SK-N-DZ (cell line): ENCODE results near the gene ZFPM1.
A peak's percentile ranks its signal among the peaks of the same experiment; 100 is the strongest.
"Not testable (repeated sequence)": the region's sequence is repeated elsewhere in the genome, so short reads cannot be mapped to it uniquely, and the experiment has no call there.

ENCODE experiments used
- DNase-seq: peaks from one replicate; pipeline ENCODE4 v3.0.0-alpha.2; 2015; ENCODE audit warnings: low spot score

Gene ZFPM1

DNA sequence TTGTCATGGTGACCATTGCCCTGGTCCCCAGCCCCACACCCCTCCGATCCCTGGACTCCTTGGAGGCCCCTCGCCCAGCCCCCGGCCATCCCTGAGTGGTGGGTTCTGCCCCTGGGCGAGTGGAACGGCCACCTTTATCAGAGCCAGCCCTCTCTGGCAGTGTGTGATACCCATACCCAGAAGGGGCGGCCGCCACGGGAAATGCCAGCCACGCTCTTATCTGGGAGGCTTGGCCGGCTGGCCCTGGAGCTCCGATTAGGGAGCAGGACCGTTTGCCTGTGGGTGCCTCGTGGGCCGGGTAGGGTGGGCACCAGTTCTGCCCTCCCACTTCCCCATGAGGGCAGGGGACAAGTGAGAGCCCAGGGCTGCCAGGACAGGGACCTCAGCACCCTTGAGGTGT, 58.8 kb downstream of the ZFPM1 start:
- DNase-seq = no peak

GRCh38 chr16:88512728-88513696, 59.9 kb downstream of the ZFPM1 start:
- peak; percentile 84 for DNase-seq

GRCh38 chr16:88514070-88514469, 61.0 kb downstream of the ZFPM1 start:
- no peak for DNase-seq

DNA sequence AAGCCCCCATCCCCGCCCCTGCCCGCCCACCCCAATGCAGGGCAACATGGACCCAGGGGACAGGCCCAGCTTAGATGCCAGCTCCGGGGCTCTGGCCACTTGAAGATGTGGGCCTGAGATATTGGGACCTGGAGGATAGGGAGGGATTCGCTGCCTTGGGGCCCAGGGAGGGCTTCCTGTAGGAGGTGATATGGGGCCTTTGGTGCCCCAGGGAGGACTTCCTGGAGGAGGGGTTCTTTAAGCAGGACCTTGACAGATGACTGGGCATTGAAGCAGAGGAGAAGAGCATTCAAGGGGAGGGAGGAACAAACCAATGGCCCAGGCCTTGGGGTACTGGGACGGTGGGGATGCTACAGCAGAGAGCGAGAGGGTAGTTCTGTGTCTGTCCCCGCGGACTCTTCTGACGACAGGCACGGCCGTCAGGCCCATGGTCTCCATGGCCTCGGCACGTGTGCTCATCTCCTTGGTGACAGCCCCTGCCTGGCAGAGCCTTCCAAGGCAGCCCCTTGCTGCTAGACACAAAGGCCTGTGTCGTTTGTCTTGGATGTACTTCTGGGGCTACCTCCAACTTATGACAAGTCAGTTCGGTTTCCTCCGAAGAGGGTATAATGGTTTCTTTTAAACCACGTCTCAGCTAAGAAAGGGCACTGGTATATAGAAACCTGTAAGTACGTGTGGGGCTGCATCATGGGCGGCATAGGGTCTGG, 61.6 kb downstream of the ZFPM1 start:
- no peak for DNase-seq

DNA sequence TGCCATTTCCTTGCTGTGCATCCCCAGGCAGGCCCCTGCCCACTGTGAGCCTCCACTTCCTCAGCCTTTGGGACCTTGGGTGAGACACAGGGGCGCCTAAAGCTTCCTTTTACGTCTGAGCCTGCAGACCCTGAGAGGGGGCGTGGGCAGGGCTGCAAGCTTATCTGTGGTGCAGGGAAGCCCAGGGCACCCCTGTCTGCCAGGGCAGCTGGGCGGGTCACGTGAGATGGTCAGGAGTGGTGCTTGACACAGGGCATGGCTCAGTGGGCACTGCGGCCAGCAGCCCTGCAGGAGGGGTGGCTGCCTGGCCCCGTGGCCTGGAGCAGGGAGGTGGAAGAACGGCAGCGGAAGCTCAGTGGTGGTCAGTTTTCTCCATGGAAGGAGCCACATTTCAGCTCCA, 62.3 kb downstream of the ZFPM1 start:
- DNase-seq = no peak

GRCh38 chr16:88515925-88516594, 63.0 kb downstream of the ZFPM1 start:
- DNase-seq = no peak

DNA sequence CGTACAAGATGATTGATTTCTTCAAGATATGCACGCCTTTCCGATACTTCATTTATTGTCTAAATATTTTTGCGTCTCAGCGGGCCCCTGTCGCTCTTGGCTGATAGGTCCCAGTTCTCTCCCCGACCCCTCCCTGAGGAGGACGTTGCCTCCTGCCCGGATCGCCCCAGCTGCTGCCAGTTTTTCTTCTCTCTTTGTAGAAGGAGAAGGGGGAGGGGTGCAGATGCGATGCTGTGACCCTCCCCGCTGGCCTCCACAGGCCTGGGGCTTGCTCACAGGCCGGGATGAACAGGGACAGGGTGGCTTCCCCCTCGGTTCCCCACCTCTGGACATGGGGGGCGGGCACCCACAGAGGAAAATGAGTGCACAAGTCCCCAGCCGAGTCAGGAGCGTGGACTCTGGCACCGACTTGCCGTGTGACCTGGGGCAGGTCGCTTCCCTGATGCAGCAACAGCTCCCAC, 63.6 kb downstream of the ZFPM1 start:
- peak; percentile 78 for DNase-seq

- not testable (repeated sequence) for DNase-seq
Measured at GRCh38 chr16:88517208-88517774, 64.2 kb downstream of the ZFPM1 start.

- DNase-seq = not testable (repeated sequence)
Measured at GRCh38 chr16:88518411-88519111, 65.5 kb downstream of the ZFPM1 start.

- DNase-seq = no peak
Measured at GRCh38 chr16:88519240-88519639, 66.2 kb downstream of the ZFPM1 start.

DNA sequence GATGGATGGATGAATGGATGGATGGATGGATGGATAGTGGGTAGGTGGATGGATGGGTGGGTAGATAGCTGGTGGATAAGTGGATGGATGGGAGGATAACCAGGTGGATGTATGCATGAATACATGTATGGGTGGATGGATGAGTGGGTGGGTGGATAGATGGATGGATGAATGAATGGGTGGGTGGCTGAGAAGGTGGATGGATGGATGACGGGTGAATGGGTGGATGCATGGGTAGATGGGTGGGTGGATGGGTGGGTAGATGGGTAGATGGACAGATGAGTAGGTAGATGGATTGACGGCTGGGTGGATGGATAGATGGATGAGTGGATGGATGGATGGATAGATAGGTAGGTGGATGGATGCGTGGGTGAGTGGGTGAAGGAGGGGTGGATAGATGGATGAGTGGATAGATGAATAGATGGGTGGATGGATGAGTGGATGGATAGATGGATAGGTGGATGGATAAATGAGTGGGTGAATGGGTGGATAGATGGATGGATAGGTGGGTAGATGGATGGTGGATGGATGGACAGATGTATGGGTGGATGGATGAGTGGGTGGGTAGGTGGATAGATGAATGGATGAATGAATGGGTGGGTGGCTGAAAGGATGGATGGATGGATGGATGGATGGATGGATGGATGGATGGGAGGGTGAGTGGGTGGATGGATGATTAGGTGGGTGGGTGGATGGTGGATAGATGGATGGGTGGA, 67.0 kb downstream of the ZFPM1 start:
- DNase-seq = no peak

DNA sequence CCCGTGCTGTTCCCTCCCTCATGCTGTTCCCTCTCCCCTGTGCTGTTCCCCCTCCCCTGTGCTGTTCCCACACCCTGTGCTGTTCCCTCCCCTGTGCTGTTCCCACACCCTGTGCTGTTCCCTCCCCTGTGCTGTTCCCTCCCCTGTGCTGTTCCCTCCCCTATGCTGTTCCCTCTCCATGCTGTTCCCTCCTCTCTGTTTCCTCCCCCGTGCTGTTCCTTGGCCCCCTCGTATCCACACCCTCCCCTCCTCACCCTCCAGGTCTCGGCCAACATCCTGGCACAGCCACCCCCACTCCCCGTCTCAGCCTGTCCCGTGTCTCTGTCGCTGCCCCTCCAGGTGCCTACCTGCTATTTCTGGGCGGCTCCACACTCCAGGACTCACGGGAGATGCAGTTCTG, 68.6 kb downstream of the ZFPM1 start:
- DNase-seq = no peak

DNA sequence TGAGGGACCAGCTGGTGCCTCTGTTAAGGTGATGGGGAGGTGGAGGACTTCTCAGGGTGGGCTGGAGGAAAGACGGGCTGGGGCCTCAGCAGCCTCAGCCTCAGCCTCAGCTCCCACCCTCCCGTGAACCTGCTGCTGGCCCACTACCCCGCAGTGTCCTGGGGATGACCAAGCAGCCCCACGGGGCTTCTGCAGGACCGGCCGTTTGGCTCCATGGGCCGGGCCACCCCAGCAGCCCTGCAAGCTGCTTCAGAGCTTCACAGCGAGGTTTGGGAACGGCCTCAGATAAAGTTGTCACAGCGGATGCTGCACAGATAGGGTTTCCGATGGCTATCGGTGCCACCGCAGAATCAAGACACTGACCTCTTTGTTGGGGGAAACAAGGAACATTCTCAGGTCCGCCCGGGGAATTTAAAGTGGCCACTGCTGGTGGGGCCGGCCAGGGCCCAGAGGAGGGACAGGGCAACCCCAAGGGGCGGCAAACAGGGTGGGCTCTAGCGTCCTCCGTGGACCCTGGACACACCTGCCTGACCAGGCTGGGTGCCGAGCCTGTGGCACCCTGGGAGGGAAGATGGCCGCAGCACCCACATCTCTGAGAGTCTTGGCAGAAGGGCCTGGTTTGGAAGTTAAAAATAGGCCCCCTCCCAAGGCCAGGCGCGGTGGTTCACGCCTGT, 69.3 kb downstream of the ZFPM1 start:
- no peak for DNase-seq

GRCh38 chr16:88523309-88524161, 70.5 kb downstream of the ZFPM1 start:
- no peak for DNase-seq

- DNase-seq = no peak
Measured at GRCh38 chr16:88524274-88524972, 71.3 kb downstream of the ZFPM1 start.

- no peak for DNase-seq
Measured at GRCh38 chr16:88524973-88525662, 72.0 kb downstream of the ZFPM1 start.

DNA sequence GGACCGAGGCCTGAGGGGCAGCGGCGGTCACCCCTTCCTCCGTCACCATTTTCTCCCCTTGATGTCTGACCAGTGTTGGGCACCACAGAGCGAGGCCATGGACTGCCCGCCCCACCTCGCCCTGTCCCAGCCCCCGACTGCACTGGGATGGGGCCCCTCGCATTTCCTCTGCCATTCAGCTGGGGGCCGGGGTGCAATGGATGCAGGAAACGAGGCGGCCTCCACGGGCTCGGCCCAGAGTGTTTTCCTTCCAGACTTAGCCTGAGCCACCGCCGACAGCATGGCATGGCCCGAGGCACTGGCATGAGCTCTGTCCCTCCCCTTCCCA, 72.5 kb downstream of the ZFPM1 start:
- DNase-seq = no peak
